Neural crest cell (in vitro differentiated cells): ENCODE results near the gene UMODL1. TPM values are rescaled to one million over a fixed set of nuclear protein-coding genes. Genes with fewer than 3 reads are reported as not detected.

Experiments
- DNase-seq: peaks from one replicate; pipeline ENCODE4 v3.0.0; 2021; ENCODE audit warnings: low read depth, mixed read lengths, low spot score
- H3K27ac Mint-ChIP-seq: one replicate; pipeline ENCODE4 v1.8.0; 2021; ENCODE audit warnings: mild to moderate bottlenecking, mixed read lengths; ENCODE audit not compliant: unreplicated experiment
- H3K27me3 Mint-ChIP-seq: 2 replicates; pipeline ENCODE4 v1.8.0; 2021; ENCODE audit warnings: low read depth, mild to moderate bottlenecking, mixed read lengths
- H3K36me3 Mint-ChIP-seq: 2 replicates; pipeline ENCODE4 v1.8.0; 2021; ENCODE audit warnings: low read depth, mild to moderate bottlenecking, mixed read lengths
- H3K4me1 Mint-ChIP-seq: 2 replicates; pipeline ENCODE4 v1.8.0; 2021; ENCODE audit warnings: mixed read lengths
- H3K4me3 Mint-ChIP-seq: one replicate; pipeline ENCODE4 v1.8.0; 2021; ENCODE audit warnings: mild to moderate bottlenecking, mixed read lengths
- H3K9me3 Mint-ChIP-seq: 2 replicates; pipeline ENCODE4 v1.8.0; 2021; ENCODE audit warnings: mixed read lengths
- CTCF ChIP-seq: fragments of 200-600 bp; sonication (generic); conservative IDR thresholded peaks from 2 replicates; pipeline ENCODE4 v1.5.0; 2021; ENCODE audit warnings: antibody characterized with exemption, mild to moderate bottlenecking
- long read RNA-seq: library from polyadenylated mRNA; unstranded; transcript quantifications from one replicate; pipeline ENCODE4 v2.0.0, GENCODE V29; 2020
- total RNA-seq: library from RNA; stranded (reverse); gene quantifications from 2 replicates; pipeline ENCODE4 v1.2.1, GENCODE V29; 2021

The UMODL1 gene
- total RNA-seq = not detected in 2 replicates
- long read RNA-seq = 0 reads

GRCh38 chr21:42071146-42071737, at the start of gene UMODL1:
UMODL1 (plus strand) TSS chr21:42071317; CDS start chr21:42071317, 0 bp downstream.
- DNase-seq = no peak
- H3K4me3 Mint-ChIP-seq = no peak within 1 kb of the TSS
- no peaks in the 10 kb centered on the region for H3K9me3 Mint-ChIP-seq
- H3K27me3 Mint-ChIP-seq = no peaks in the 10 kb centered on the region
- H3K36me3 Mint-ChIP-seq = no peaks in the 10 kb centered on the region
- TF ChIP-seq CTCF = no peak
- H3K4me1 Mint-ChIP-seq = peaks cover 11% of the 10 kb centered on the region
- H3K27ac Mint-ChIP-seq = no peak within 1 kb of the TSS

GRCh38 chr21:42021371-42022090, 49.6 kb upstream of the UMODL1 start:
- H3K4me3 Mint-ChIP-seq = peak overlapping the region; percentile 61
- peaks cover 46% of the 10 kb centered on the region for H3K4me1 Mint-ChIP-seq
- DNase-seq = peak; percentile 58

GRCh38 chr21:42022091-42022430, 49.1 kb upstream of the UMODL1 start:
- DNase-seq = no peak
- H3K4me3 Mint-ChIP-seq = peak overlapping the region; percentile 61

More at GRCh38 chr21:42021371-42022090, 49.6 kb upstream of the UMODL1 start:
- H3K36me3 Mint-ChIP-seq = no peaks in the 10 kb centered on the region
- no peaks in the 10 kb centered on the region for H3K9me3 Mint-ChIP-seq
- no peak for TF ChIP-seq CTCF
- H3K27ac Mint-ChIP-seq = peak overlapping the region; percentile 39
- H3K27me3 Mint-ChIP-seq = no peaks in the 10 kb centered on the region

GRCh38 chr21:42022906-42023305, 48.2 kb upstream of the UMODL1 start:
- no peaks in the 10 kb centered on the region for H3K36me3 Mint-ChIP-seq
- no peak for DNase-seq
- H3K4me1 Mint-ChIP-seq = peaks cover 46% of the 10 kb centered on the region
- no peaks in the 10 kb centered on the region for H3K9me3 Mint-ChIP-seq
- H3K27ac Mint-ChIP-seq = no peak overlapping the region
- H3K4me3 Mint-ChIP-seq = no peak overlapping the region
- H3K27me3 Mint-ChIP-seq = no peaks in the 10 kb centered on the region
- no peak for TF ChIP-seq CTCF

More at GRCh38 chr21:42022091-42022430, 49.1 kb upstream of the UMODL1 start:
- no peaks in the 10 kb centered on the region for H3K27me3 Mint-ChIP-seq
- no peaks in the 10 kb centered on the region for H3K9me3 Mint-ChIP-seq
- no peaks in the 10 kb centered on the region for H3K36me3 Mint-ChIP-seq
- peaks cover 46% of the 10 kb centered on the region for H3K4me1 Mint-ChIP-seq
- no peak for TF ChIP-seq CTCF
- H3K27ac Mint-ChIP-seq = peak overlapping the region; percentile 39

GRCh38 chr21:42025376-42026081, 45.6 kb upstream of the UMODL1 start:
- DNase-seq = no peak
- H3K4me1 Mint-ChIP-seq = peaks cover 46% of the 10 kb centered on the region
- H3K36me3 Mint-ChIP-seq = no peaks in the 10 kb centered on the region
- H3K27me3 Mint-ChIP-seq = no peaks in the 10 kb centered on the region
- H3K9me3 Mint-ChIP-seq = no peaks in the 10 kb centered on the region
- TF ChIP-seq CTCF = no peak
- H3K27ac Mint-ChIP-seq = no peak overlapping the region
- H3K4me3 Mint-ChIP-seq = no peak overlapping the region
